H9 (cell line): ENCODE results near the gene ERCC4. TPM values are rescaled to one million over a fixed set of nuclear protein-coding genes. Genes with fewer than 3 reads are reported as not detected.

Experiments
- DNase-seq: peaks from one replicate; pipeline ENCODE4 v3.0.0-alpha.2; 2017
- H2AFZ ChIP-seq: one replicate; pipeline ENCODE4 v1.6.1; 2013; ENCODE audit warnings: mild to moderate bottlenecking, low read length, control low read depth, moderate library complexity
- H2AK5ac ChIP-seq: 2 replicates; pipeline ENCODE4 v1.6.1; 2013; ENCODE audit warnings: low read length, control low read depth, mixed read lengths; ENCODE audit not compliant: insufficient read length
- H2BK120ac ChIP-seq: one replicate; pipeline ENCODE4 v1.6.1; 2013; ENCODE audit warnings: low read depth, mild to moderate bottlenecking, low read length, control low read depth, inconsistent platforms; ENCODE audit not compliant: poor library complexity, severe bottlenecking
- H2BK12ac ChIP-seq: 2 replicates; pipeline ENCODE4 v1.6.1; 2013; ENCODE audit warnings: low read length, control low read depth, mixed read lengths, low read depth; ENCODE audit not compliant: insufficient read length
- H2BK15ac ChIP-seq: 2 replicates; pipeline ENCODE4 v1.6.1; 2013; ENCODE audit warnings: low read depth, low read length, control low read depth
- H2BK20ac ChIP-seq: one replicate; pipeline ENCODE4 v1.6.1; 2013; ENCODE audit warnings: low read depth, mild to moderate bottlenecking, low read length, control low read depth, inconsistent platforms; ENCODE audit not compliant: poor library complexity, severe bottlenecking
- H2BK5ac ChIP-seq: 2 replicates; pipeline ENCODE4 v1.6.1; 2013; ENCODE audit warnings: low read length, control low read depth, mixed read lengths; ENCODE audit not compliant: insufficient read length
- H3K14ac ChIP-seq: 2 replicates; pipeline ENCODE4 v1.6.1; 2013; ENCODE audit warnings: low read length, control low read depth; ENCODE audit not compliant: insufficient read depth
- H3K18ac ChIP-seq: 2 replicates; pipeline ENCODE4 v1.6.1; 2013; ENCODE audit warnings: low read depth, mild to moderate bottlenecking, mixed read lengths, low read length, control low read depth; ENCODE audit not compliant: insufficient read length
- H3K23ac ChIP-seq: 2 replicates; pipeline ENCODE4 v1.6.1; 2013; ENCODE audit warnings: low read length, control low read depth, mixed read lengths, low read depth; ENCODE audit not compliant: insufficient read length
- H3K23me2 ChIP-seq: 2 replicates; pipeline ENCODE4 v1.6.1; 2013; ENCODE audit warnings: low read depth, mild to moderate bottlenecking, mixed read lengths, low read length, control low read depth; ENCODE audit not compliant: insufficient read length, poor library complexity, severe bottlenecking
- H3K27ac ChIP-seq: 2 replicates; pipeline ENCODE4 v1.5.1; 2013; ENCODE audit warnings: low read length, control low read depth, mixed read lengths, low read depth; ENCODE audit not compliant: insufficient read length
- H3K27me3 ChIP-seq: 2 replicates; pipeline ENCODE4 v1.6.1; 2013; ENCODE audit warnings: low read length, control low read depth, inconsistent platforms; ENCODE audit not compliant: insufficient read depth
- H3K4ac ChIP-seq: 2 replicates; pipeline ENCODE4 v1.6.1; 2013; ENCODE audit warnings: low read depth, mild to moderate bottlenecking, control low read depth, inconsistent platforms, low read length, moderate library complexity
- H3K4me1 ChIP-seq: 2 replicates; pipeline ENCODE4 v1.6.1; 2013; ENCODE audit warnings: low read length, control low read depth, inconsistent platforms; ENCODE audit not compliant: insufficient read depth
- H3K4me2 ChIP-seq: 2 replicates; pipeline ENCODE4 v1.6.1; 2013; ENCODE audit warnings: low read length, control low read depth, mixed read lengths; ENCODE audit not compliant: insufficient read length, insufficient read depth
- H3K56ac ChIP-seq: 2 replicates; pipeline ENCODE4 v1.6.1; 2013; ENCODE audit warnings: low read depth, mild to moderate bottlenecking, mixed read lengths, low read length, control low read depth; ENCODE audit not compliant: insufficient read length
- H3K79me1 ChIP-seq: 2 replicates; pipeline ENCODE4 v1.6.1; 2013; ENCODE audit warnings: low read depth, mild to moderate bottlenecking, moderate library complexity, low read length, control low read depth, inconsistent platforms; ENCODE audit not compliant: insufficient read depth, poor library complexity, severe bottlenecking
- H3K79me2 ChIP-seq: 2 replicates; pipeline ENCODE4 v1.6.1; 2013; ENCODE audit warnings: low read length, control low read depth, inconsistent platforms; ENCODE audit not compliant: insufficient read depth
- H3K9ac ChIP-seq: 2 replicates; pipeline ENCODE4 v1.6.1; 2013; ENCODE audit warnings: low read length, control low read depth, mixed read lengths; ENCODE audit not compliant: insufficient read length; ENCODE audit errors: extremely low read depth
- H3K9me3 ChIP-seq: one replicate; pipeline ENCODE4 v1.6.1; 2013; ENCODE audit warnings: low read depth, low read length, inconsistent platforms; ENCODE audit not compliant: control insufficient read depth
- H3T11ph ChIP-seq: one replicate; pipeline ENCODE4 v1.6.1; 2013; ENCODE audit warnings: mild to moderate bottlenecking, low read length, control low read depth, inconsistent platforms
- H4K20me1 ChIP-seq: one replicate; pipeline ENCODE4 v1.6.1; 2013; ENCODE audit not compliant: control insufficient read depth, insufficient read length, insufficient read depth
- H4K5ac ChIP-seq: 2 replicates; pipeline ENCODE4 v1.6.1; 2013; ENCODE audit warnings: low read depth, mild to moderate bottlenecking, mixed read lengths, low read length, control low read depth; ENCODE audit not compliant: insufficient read length
- H4K8ac ChIP-seq: replicated peaks from 2 replicates; pipeline ENCODE4 v1.6.1; 2013; ENCODE audit warnings: low read length, control low read depth, mixed read lengths, low read depth; ENCODE audit not compliant: insufficient read length
- H4K91ac ChIP-seq: 2 replicates; pipeline ENCODE4 v1.6.1; 2013; ENCODE audit warnings: low read depth, mild to moderate bottlenecking, moderate library complexity, mixed read lengths, low read length, control low read depth; ENCODE audit not compliant: insufficient read length
- H3K27ac Mint-ChIP-seq, 3 experiments: 2 replicates in 2 of 3; 3 replicates in 1 of 3; pipeline ENCODE4 v1.8.0; 2020 to 2021; ENCODE audit warnings: mixed read lengths in 3 of 3, mild to moderate bottlenecking in 1 of 3, moderate library complexity in 1 of 3
- H3K27me3 Mint-ChIP-seq: 2 replicates; pipeline ENCODE4 v1.8.0; 2021; ENCODE audit warnings: low read depth, mild to moderate bottlenecking, moderate library complexity, mixed read lengths
- H3K36me3 Mint-ChIP-seq, 3 experiments: 2 replicates in 2 of 3; 3 replicates in 1 of 3; pipeline ENCODE4 v1.8.0; 2020 to 2021; ENCODE audit warnings: low read depth in 3 of 3, mixed read lengths in 3 of 3; ENCODE audit not compliant: insufficient read depth in 1 of 3
- H3K4me1 Mint-ChIP-seq, 2 experiments: 2 replicates each; pipeline ENCODE4 v1.8.0; 2020; ENCODE audit warnings: mixed read lengths in 2 of 2
- H3K4me3 Mint-ChIP-seq, 2 experiments: 2 replicates in 1 of 2; 3 replicates in 1 of 2; pipeline ENCODE4 v1.8.0; 2020 to 2021; ENCODE audit warnings: mild to moderate bottlenecking in 2 of 2, mixed read lengths in 2 of 2, moderate library complexity in 1 of 2
- H3K9me3 Mint-ChIP-seq, 2 experiments: 2 replicates in 1 of 2; 3 replicates in 1 of 2; pipeline ENCODE4 v1.8.0; 2020; ENCODE audit warnings: mild to moderate bottlenecking in 2 of 2, mixed read lengths in 2 of 2, moderate library complexity in 1 of 2
- CTCF ChIP-seq: fragments of 200-600 bp; sonication (generic); conservative IDR thresholded peaks from 3 replicates; pipeline ENCODE4 v1.8.0; 2021; ENCODE audit warnings: antibody characterized with exemption, mild to moderate bottlenecking
- WGBS: extraction: QIAGEN DNeasy Blood & Tissue Kit; methylation state at CpG from one replicate; pipeline ENCODE4 v1.1.7; 2013; ENCODE audit warnings: missing lambda C conversion rate, low lambda C conversion rate, mixed read lengths; ENCODE audit not compliant: insufficient read length; ENCODE audit errors: extremely low coverage; 5-methylcytosine and 5-hydroxymethylcytosine counted together
- total RNA-seq: library from RNA; stranded (reverse); gene quantifications from 2 replicates; pipeline ENCODE4 v1.2.1, GENCODE V29; 2021

ERCC4 gene
- total RNA-seq, 1 experiment from 2014 or later: 15.6 TPM

- Histone ChIP-seq H3K56ac (no peak overlapping the region), H3K4me2 (no peak overlapping the region), H2BK5ac (no peak overlapping the region), H2AFZ (no peak overlapping the region), H3K4me1 (no peaks in the 10 kb centered on the region), H3K27me3 (no peaks in the 10 kb centered on the region), H4K20me1 (no peaks in the 10 kb centered on the region), H2BK12ac (no peak overlapping the region), H2BK120ac (no peak overlapping the region), H3K4ac (no peak overlapping the region), H3K14ac (no peak overlapping the region), H4K91ac (no peak overlapping the region), H4K5ac (no peak overlapping the region), H3K79me1 (no peaks in the 10 kb centered on the region), H3K27ac (no peak overlapping the region), H3K79me2 (no peaks in the 10 kb centered on the region), H3K18ac (no peak overlapping the region), H3K23me2 (no peaks in the 10 kb centered on the region), H2AK5ac (no peak overlapping the region), H3T11ph (no peak overlapping the region), H2BK20ac (no peak overlapping the region), H4K8ac (no peak overlapping the region), H3K23ac (no peak overlapping the region), H2BK15ac (no peak overlapping the region), H3K9ac (no peak overlapping the region), H3K9me3 (no peaks in the 10 kb centered on the region)
- peaks cover 9 to 10% of the 10 kb centered on the region in 2 experiments for H3K4me1 Mint-ChIP-seq
- no peaks in the 10 kb centered on the region for H3K27me3 Mint-ChIP-seq
- no peak overlapping the region; a peak in 1 of 7 replicates for H3K27ac Mint-ChIP-seq
- no peak for TF ChIP-seq CTCF
- peaks cover 6 to 33% (median 24%) of the 10 kb centered on the region in 3 experiments; a peak in 5 of 7 replicates for H3K36me3 Mint-ChIP-seq
- WGBS: no CpG with 5 or more reads among the region's 5 CpGs
- no peak overlapping the region for H3K4me3 Mint-ChIP-seq
- H3K9me3 Mint-ChIP-seq: no peaks in the 10 kb centered on the region
- DNase-seq: no peak
These were observed 17.5 kb downstream of the ERCC4 start for GRCh38 chr16:13937411-13937810.
